Measurements from ENCODE around the gene SRMS. TPM values are rescaled to one million over a fixed set of nuclear protein-coding genes. Genes with fewer than 3 reads are reported as not detected.

Gene SRMS
- total RNA-seq, 1 experiment from 2014 or later = 3.2 TPM

DNA sequence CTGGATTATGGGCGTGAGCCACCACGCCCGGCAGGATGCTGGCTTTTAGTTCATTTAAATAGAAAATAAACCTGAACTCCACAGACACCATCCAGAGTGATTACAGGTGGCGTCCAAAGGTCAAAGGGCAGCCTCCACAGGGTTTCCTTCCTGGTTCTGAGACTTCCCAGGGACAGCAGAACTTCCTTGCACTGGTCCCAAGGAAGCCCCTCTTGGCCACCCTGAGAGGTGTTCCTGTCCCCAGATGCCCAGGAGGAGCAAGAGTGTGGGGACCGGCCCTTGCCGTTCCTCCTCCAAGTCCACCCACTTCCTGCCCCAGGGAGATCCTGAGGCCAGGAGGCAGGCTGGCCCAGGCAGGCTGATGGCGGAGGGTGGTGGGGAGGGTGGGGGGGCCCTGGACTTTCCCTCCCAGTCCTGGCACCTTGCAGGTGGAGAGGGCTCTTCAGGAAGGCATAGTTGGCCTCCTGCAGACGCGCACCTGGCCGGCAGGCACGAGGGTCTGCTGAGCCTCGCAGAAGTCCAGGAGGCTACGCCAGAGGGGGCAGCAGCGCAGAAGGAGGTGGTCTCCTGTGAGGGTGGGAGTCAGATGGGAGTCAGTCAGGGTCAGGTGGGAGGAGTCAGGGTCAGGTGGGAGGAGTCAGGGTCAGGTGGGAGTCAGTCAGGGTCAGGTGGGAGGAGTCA lies 11.4 kb upstream of the SRMS start:
- CTCF ChIA-PET = no interaction called here
- no TSS peak for BruUV-seq (replicated peaks)
- TF ChIP-seq SIN3A (IDR thresholded peaks at IDR 0.05; ENCODE audit: low read depth) = no peak
- TF ChIP-seq ZFX (IDR thresholded peaks at IDR 0.05) = no peak
- no peak for TF ChIP-seq YY1 (IDR thresholded peaks at IDR 0.05; ENCODE audit: extremely low read depth, insufficient replicate concordance, low read depth, low read length)
- no peak for TF ChIP-seq JUND (IDR thresholded peaks at IDR 0.05)
- no peak for TF ChIP-seq CEBPB (IDR thresholded peaks at IDR 0.05; ENCODE audit: low read depth)
- TF ChIP-seq POLR2AphosphoS5 (IDR thresholded peaks at IDR 0.05; ENCODE audit: low read depth, low read length) = no peak
- no peak for TF ChIP-seq CBX3 (IDR thresholded peaks at IDR 0.05; ENCODE audit: low read depth)
- no peak for TF ChIP-seq SRF (IDR thresholded peaks at IDR 0.05; ENCODE audit: low read depth)
- DNase-seq (ENCODE audit: low read depth, low spot score) (no peak), ATAC-seq (no peak)
- Histone ChIP-seq H4K20me1 (ENCODE audit: insufficient read depth) (no peaks in the 10 kb centered on the region), H3K36me3 (ENCODE audit: control insufficient read depth in 1 of 2, insufficient read depth in 2 of 2, low read length in 2 of 2) (no peaks in the 10 kb centered on the region; a peak in 3 of 4 replicates), H3K79me2 (ENCODE audit: insufficient read depth, low read length) (no peaks in the 10 kb centered on the region), H3K4me1 (ENCODE audit: control insufficient read depth in 1 of 2, insufficient read depth in 2 of 2, low read length in 2 of 2) (peaks cover 5 to 7% of the 10 kb centered on the region in 2 experiments), H3K27me3 (ENCODE audit: insufficient read depth, low read length) (no peaks in the 10 kb centered on the region), H3K4me2 (ENCODE audit: low read length) (no peak overlapping the region), H3K9me2 (ENCODE audit: insufficient read depth) (no peaks in the 10 kb centered on the region), H3K4me3 (replicated peaks in 1 of 2; ENCODE audit: low read depth in 1 of 2, low read length in 2 of 2) (no peak overlapping the region), H3K27ac (ENCODE audit: low read depth, low read length) (no peak overlapping the region), H2AFZ (ENCODE audit: low read depth, low read length, poor library complexity, severe bottlenecking) (no peak overlapping the region), H3K9me3 (ENCODE audit: control insufficient read depth in 1 of 2, insufficient read depth in 1 of 2, low read depth in 1 of 2, low read length in 2 of 2) (no peaks in the 10 kb centered on the region), H3K9ac (ENCODE audit: low read length) (no peak overlapping the region)
- intact Hi-C loops (cut with micrococcal nuclease) = no loop called here
- RAD21 ChIA-PET (ENCODE audit: low non-redundant PET in 1 of 2, low total read pairs in 2 of 2, uncharacterized antibody in 2 of 2, unreplicated experiment in 2 of 2) = no interaction called here
- POLR2A ChIA-PET = no interaction called here

DNA sequence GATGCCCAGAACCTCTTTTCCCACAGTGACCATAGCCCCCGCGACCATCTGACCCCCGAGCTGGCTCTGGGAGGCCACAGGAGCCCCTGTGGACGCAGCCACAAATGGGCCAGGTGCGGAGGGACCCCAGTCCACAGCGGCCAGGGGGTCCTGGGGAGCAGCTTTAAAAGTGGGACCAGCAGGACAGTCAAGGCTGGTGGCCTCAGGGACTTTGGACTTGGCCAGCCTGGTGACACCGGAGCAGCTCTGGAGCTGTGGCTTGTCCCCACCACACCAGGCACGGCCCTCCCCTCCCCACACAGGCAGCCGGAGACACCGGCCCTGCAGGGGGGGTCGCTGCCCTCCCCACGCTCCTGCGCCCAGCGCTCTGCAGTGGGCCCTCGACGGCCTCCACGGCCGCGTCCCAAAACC lies 9.9 kb upstream of the SRMS start:
- Histone ChIP-seq H3K9me3 (ENCODE audit: control insufficient read depth in 1 of 2, insufficient read depth in 1 of 2, low read depth in 1 of 2, low read length in 2 of 2) (no peaks in the 10 kb centered on the region), H3K27me3 (ENCODE audit: insufficient read depth, low read length) (no peaks in the 10 kb centered on the region), H3K4me1 (ENCODE audit: control insufficient read depth in 1 of 2, insufficient read depth in 2 of 2, low read length in 2 of 2) (peaks cover 12 to 20% of the 10 kb centered on the region in 2 experiments), H2AFZ (ENCODE audit: low read depth, low read length, poor library complexity, severe bottlenecking) (no peak overlapping the region), H3K79me2 (ENCODE audit: insufficient read depth, low read length) (no peaks in the 10 kb centered on the region), H3K4me2 (ENCODE audit: low read length) (no peak overlapping the region), H3K4me3 (replicated peaks in 1 of 2; ENCODE audit: low read depth in 1 of 2, low read length in 2 of 2) (no peak overlapping the region), H3K36me3 (ENCODE audit: control insufficient read depth in 1 of 2, insufficient read depth in 2 of 2, low read length in 2 of 2) (no peaks in the 10 kb centered on the region; a peak in 3 of 4 replicates), H4K20me1 (ENCODE audit: insufficient read depth) (no peaks in the 10 kb centered on the region), H3K27ac (ENCODE audit: low read depth, low read length) (no peak overlapping the region), H3K9me2 (ENCODE audit: insufficient read depth) (no peaks in the 10 kb centered on the region), H3K9ac (ENCODE audit: low read length) (no peak overlapping the region)
- ChIA-PET POLR2A (no interaction called here), RAD21 (ENCODE audit: low non-redundant PET in 1 of 2, low total read pairs in 2 of 2, uncharacterized antibody in 2 of 2, unreplicated experiment in 2 of 2) (interaction anchor here in 1 of 2 experiments (0.5 kb wide), 1 partner anchor 139 kb away, joined by 4 read pairs; no protein-coding TSS in a partner anchor), CTCF (no interaction called here)
- DNase-seq (ENCODE audit: low read depth, low spot score) = no peak
- no peak for ATAC-seq
- intact Hi-C loops (cut with micrococcal nuclease) = no loop called here
- BruUV-seq (replicated peaks) = no TSS peak
- no peak for TF ChIP-seq TCF7L2 (IDR thresholded peaks at IDR 0.05; ENCODE audit: borderline replicate concordance, extremely low read depth, insufficient read depth, insufficient read length)
- TF ChIP-seq POLR2A (IDR thresholded peaks at IDR 0.05; ENCODE audit: borderline replicate concordance, extremely low read depth, insufficient read depth, insufficient read length) = no peak
- TF ChIP-seq EZH2phosphoT487 (IDR thresholded peaks at IDR 0.05; ENCODE audit: borderline replicate concordance) = no peak
- TF ChIP-seq, protein P1, sequence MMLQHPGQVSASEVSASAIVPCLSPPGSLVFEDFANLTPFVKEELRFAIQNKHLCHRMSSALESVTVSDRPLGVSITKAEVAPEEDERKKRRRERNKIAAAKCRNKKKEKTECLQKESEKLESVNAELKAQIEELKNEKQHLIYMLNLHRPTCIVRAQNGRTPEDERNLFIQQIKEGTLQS (IDR thresholded peaks at IDR 0.05) = no peak
- TF ChIP-seq, protein P2, sequence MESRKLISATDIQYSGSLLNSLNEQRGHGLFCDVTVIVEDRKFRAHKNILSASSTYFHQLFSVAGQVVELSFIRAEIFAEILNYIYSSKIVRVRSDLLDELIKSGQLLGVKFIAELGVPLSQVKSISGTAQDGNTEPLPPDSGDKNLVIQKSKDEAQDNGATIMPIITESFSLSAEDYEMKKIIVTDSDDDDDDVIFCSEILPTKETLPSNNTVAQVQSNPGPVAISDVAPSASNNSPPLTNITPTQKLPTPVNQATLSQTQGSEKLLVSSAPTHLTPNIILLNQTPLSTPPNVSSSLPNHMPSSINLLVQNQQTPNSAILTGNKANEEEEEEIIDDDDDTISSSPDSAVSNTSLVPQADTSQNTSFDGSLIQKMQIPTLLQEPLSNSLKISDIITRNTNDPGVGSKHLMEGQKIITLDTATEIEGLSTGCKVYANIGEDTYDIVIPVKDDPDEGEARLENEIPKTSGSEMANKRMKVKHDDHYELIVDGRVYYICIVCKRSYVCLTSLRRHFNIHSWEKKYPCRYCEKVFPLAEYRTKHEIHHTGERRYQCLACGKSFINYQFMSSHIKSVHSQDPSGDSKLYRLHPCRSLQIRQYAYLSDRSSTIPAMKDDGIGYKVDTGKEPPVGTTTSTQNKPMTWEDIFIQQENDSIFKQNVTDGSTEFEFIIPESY (IDR thresholded peaks at IDR 0.05; ENCODE audit: extremely low read depth, insufficient replicate concordance, low read length) = no peak
- no peak for TF ChIP-seq JUND (IDR thresholded peaks at IDR 0.05)
- TF ChIP-seq YY1 (IDR thresholded peaks at IDR 0.05; ENCODE audit: extremely low read depth, insufficient replicate concordance, low read depth, low read length) = no peak
- TF ChIP-seq EZH2 (IDR thresholded peaks at IDR 0.05) = no peak
- TF ChIP-seq, protein P3, sequence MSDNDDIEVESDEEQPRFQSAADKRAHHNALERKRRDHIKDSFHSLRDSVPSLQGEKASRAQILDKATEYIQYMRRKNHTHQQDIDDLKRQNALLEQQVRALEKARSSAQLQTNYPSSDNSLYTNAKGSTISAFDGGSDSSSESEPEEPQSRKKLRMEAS (IDR thresholded peaks at IDR 0.05) = no peak
- no peak for TF ChIP-seq ZNF274 (IDR thresholded peaks at IDR 0.05; ENCODE audit: low read depth, low read length)
- no peak for TF ChIP-seq ZFX (IDR thresholded peaks at IDR 0.05)
- TF ChIP-seq EGR1 (IDR thresholded peaks at IDR 0.05; ENCODE audit: low read depth) = no peak
- TF ChIP-seq SRF (IDR thresholded peaks at IDR 0.05; ENCODE audit: low read depth) = no peak
- no peak for TF ChIP-seq FOSL1 (IDR thresholded peaks at IDR 0.05; ENCODE audit: low read depth)
